Fibroblast of lung (primary cell): ENCODE data around the gene CLIP1.

Experiments used
- CTCF ChIP-seq, 2 donors: IDR thresholded peaks in 1 of 2; conservative IDR thresholded peaks in 1 of 2; 1 replicate in 1 of 2; 2 replicates in 1 of 2; pipeline ENCODE4 v1.5.1; 2011 to 2012; ENCODE audit warnings: low read length in 2 of 2, control low read depth in 1 of 2, inconsistent platforms in 1 of 2, low read depth in 1 of 2, mild to moderate bottlenecking in 1 of 2
- EZH2 ChIP-seq: IDR thresholded peaks from 2 replicates; pipeline ENCODE4 v1.5.1; 2012; ENCODE audit warnings: low read length, control low read depth, mild to moderate bottlenecking; ENCODE audit errors: missing control alignments

- TF ChIP-seq CTCF (conservative IDR thresholded peaks at IDR 0.05 in 1 of 2, IDR thresholded peaks at IDR 0.05 in 1 of 2; ENCODE audit: low read depth in 1 of 2, low read length in 2 of 2) (no peak), EZH2 (no peak)
Measured at GRCh38 chr12:122355706-122356105, 66.8 kb downstream of the CLIP1 start.
